8988T (cell line): ENCODE measurements around the gene CDK16.

ENCODE experiments used
- DNase-seq: peaks from one replicate; pipeline ENCODE4 v3.0.0; 2011

The CDK16 gene

GRCh38 chrX:47228550-47229270, 10.2 kb downstream of the CDK16 start:
- DNase-seq, result no peak

GRCh38 chrX:47229427-47229826, 10.9 kb downstream of the CDK16 start:
- no peak for DNase-seq

- no peak for DNase-seq
These were observed 11.8 kb downstream of the CDK16 start for GRCh38 chrX:47230136-47230868.

- no peak for DNase-seq
These were observed 12.7 kb downstream of the CDK16 start for GRCh38 chrX:47231167-47231566.

- no peak for DNase-seq
These were observed 13.8 kb downstream of the CDK16 start for GRCh38 chrX:47232197-47232802.

- no peak for DNase-seq
These were observed 14.4 kb downstream of the CDK16 start, which contains the start of gene USP11 for GRCh38 chrX:47232803-47233332. USP11 (plus strand) TSS chrX:47233009; CDS start chrX:47233044, 35 bp downstream.

- DNase-seq, result peak; percentile 61
These were observed 15.0 kb downstream of the CDK16 start for GRCh38 chrX:47233333-47234113.

- no peak for DNase-seq
These were observed 16.1 kb downstream of the CDK16 start for GRCh38 chrX:47234583-47234982.

- no peak for DNase-seq
These were observed 17.2 kb downstream of the CDK16 start for GRCh38 chrX:47235691-47236103.

- no peak for DNase-seq
These were observed 20.7 kb downstream of the CDK16 start for GRCh38 chrX:47239199-47239598.

GRCh38 chrX:47239898-47240545, 21.5 kb downstream of the CDK16 start:
- DNase-seq, result no peak

GRCh38 chrX:47240619-47241018, 22.1 kb downstream of the CDK16 start:
- DNase-seq, result no peak

- no peak for DNase-seq
These were observed 22.9 kb downstream of the CDK16 start for GRCh38 chrX:47241201-47242011.

- DNase-seq, result no peak
These were observed 23.8 kb downstream of the CDK16 start for GRCh38 chrX:47242321-47242720.

- DNase-seq, result no peak
These were observed 24.9 kb downstream of the CDK16 start for GRCh38 chrX:47243351-47243750.

GRCh38 chrX:47244676-47245075, 26.2 kb downstream of the CDK16 start:
- DNase-seq, result no peak

GRCh38 chrX:47245156-47245555, 26.7 kb downstream of the CDK16 start:
- DNase-seq, result no peak

GRCh38 chrX:47247206-47247998, 28.9 kb downstream of the CDK16 start:
- DNase-seq, result no peak

- no peak for DNase-seq
These were observed 29.5 kb downstream of the CDK16 start for GRCh38 chrX:47247999-47248320.

GRCh38 chrX:47248576-47248975, 30.1 kb downstream of the CDK16 start:
- DNase-seq, result no peak

- no peak for DNase-seq
These were observed 31.5 kb downstream of the CDK16 start for GRCh38 chrX:47250017-47250347.
